AG10803 (cell line): ENCODE data around the gene SLX4IP.

Experiments used
- DNase-seq: peaks from one replicate; pipeline ENCODE4 v3.0.0; 2010; ENCODE audit warnings: low read depth
- H3K4me3 ChIP-seq: 2 replicates; pipeline ENCODE4 v1.5.1; 2011; ENCODE audit warnings: mild to moderate bottlenecking, low read length, control low read depth
- CTCF ChIP-seq: conservative IDR thresholded peaks from 2 replicates; pipeline ENCODE4 v1.5.1; 2011; ENCODE audit warnings: mild to moderate bottlenecking, low read length, control low read depth, inconsistent platforms

Gene SLX4IP

GRCh38 chr20:10504608-10504993 lies 69.5 kb downstream of the SLX4IP start:
- no peak for DNase-seq
- no peak for TF ChIP-seq CTCF
- no peak overlapping the region for H3K4me3 ChIP-seq

GRCh38 chr20:10504994-10505730 lies 70.1 kb downstream of the SLX4IP start:
- DNase-seq: peak; percentile 72
- no peak for TF ChIP-seq CTCF
- no peak overlapping the region for H3K4me3 ChIP-seq

GRCh38 chr20:10505827-10506226 lies 70.7 kb downstream of the SLX4IP start:
- no peak overlapping the region for H3K4me3 ChIP-seq
- peak; percentile 44 for DNase-seq
- TF ChIP-seq CTCF: no peak

GRCh38 chr20:10507052-10507451 lies 71.9 kb downstream of the SLX4IP start:
- DNase-seq: no peak
- TF ChIP-seq CTCF: no peak
- no peak overlapping the region for H3K4me3 ChIP-seq

- no peak for TF ChIP-seq CTCF
- peak; percentile 53 for DNase-seq
- no peak overlapping the region for H3K4me3 ChIP-seq
These were observed 73.0 kb downstream of the SLX4IP start for GRCh38 chr20:10508060-10508459.

GRCh38 chr20:10508468-10509251 lies 73.6 kb downstream of the SLX4IP start:
- TF ChIP-seq CTCF: no peak
- peak; percentile 72 for DNase-seq
- H3K4me3 ChIP-seq: no peak overlapping the region

GRCh38 chr20:10509376-10509775 lies 74.3 kb downstream of the SLX4IP start:
- no peak for DNase-seq
- TF ChIP-seq CTCF: no peak
- H3K4me3 ChIP-seq: no peak overlapping the region
